PC-9 (cell line): ENCODE data around the gene ARHGAP35. TPM values are rescaled to one million over a fixed set of nuclear protein-coding genes. Genes with fewer than 3 reads are reported as not detected.
"Not testable (repeated sequence)": the region's sequence is repeated elsewhere in the genome, so short reads cannot be mapped to it uniquely, and the experiment has no call there.

Experiments used
- BruUV-seq: library from RNA; stranded (reverse); fragments of 400-500 nt; replicated peaks from 2 replicates; lab custom pipeline; 2021; lab: Mats Ljungman, UMichigan
- CTCF ChIA-PET: fragments of 300-600 bp; sonication (Branson Sonifier 250); formaldehyde crosslinking; loops from one replicate; lab custom pipeline; 2022; ENCODE audit warnings: antibody characterized with exemption; lab: Charles Lee
- POLR2A ChIA-PET: fragments of 300-600 bp; sonication (Branson Sonifier 250); formaldehyde crosslinking; loops from one replicate; lab custom pipeline; 2022; ENCODE audit warnings: antibody characterized with exemption; ENCODE audit not compliant: unreplicated experiment; lab: Charles Lee
- DNase-seq, 2 experiments: peaks; one replicate each; pipeline versions ENCODE4 v3.0.0 to v3.0.0-alpha.2; 2015 to 2022; ENCODE audit warnings: mixed read lengths in 1 of 2
- H2AFZ ChIP-seq: fragments of 200-600 bp; sonication (generic); 2 replicates; pipeline ENCODE4 v1.8.1; 2017; ENCODE audit warnings: antibody characterized with exemption
- H3F3A ChIP-seq: fragments of 200-600 bp; sonication (generic); 2 replicates; pipeline ENCODE4 v1.8.1; 2017; ENCODE audit warnings: antibody characterized with exemption, mild to moderate bottlenecking, low read depth; ENCODE audit not compliant: insufficient read depth
- H3K27ac ChIP-seq: fragments of 200-600 bp; sonication (generic); 2 replicates; pipeline ENCODE4 v1.6.1; 2016; ENCODE audit warnings: mixed run types
- H3K27me3 ChIP-seq: fragments of 200-600 bp; sonication (generic); 2 replicates; pipeline ENCODE4 v1.6.1; 2016; ENCODE audit warnings: low read depth, mixed run types; ENCODE audit not compliant: insufficient read depth
- H3K36me3 ChIP-seq: fragments of 200-600 bp; sonication (generic); 2 replicates; pipeline ENCODE4 v1.6.1; 2016; ENCODE audit warnings: low read depth, mixed run types
- H3K4me1 ChIP-seq: fragments of 200-600 bp; sonication (generic); replicated peaks from 2 replicates; pipeline ENCODE4 v1.6.1; 2016; ENCODE audit warnings: mixed run types; ENCODE audit not compliant: insufficient read depth
- H3K4me2 ChIP-seq: fragments of 200-600 bp; sonication (generic); 2 replicates; pipeline ENCODE4 v1.6.1; 2017; ENCODE audit warnings: mixed run types
- H3K4me3 ChIP-seq: fragments of 200-600 bp; sonication (generic); 2 replicates; pipeline ENCODE4 v1.6.1; 2016; ENCODE audit warnings: mixed run types
- H3K79me2 ChIP-seq: fragments of 200-600 bp; sonication (generic); 2 replicates; pipeline ENCODE4 v1.6.1; 2017; ENCODE audit warnings: low read depth, mixed run types
- H3K9me2 ChIP-seq: fragments of 200-600 bp; sonication (generic); 2 replicates; pipeline ENCODE4 v1.8.1; 2017; ENCODE audit warnings: mild to moderate bottlenecking; ENCODE audit not compliant: insufficient read depth
- H3K9me3 ChIP-seq: fragments of 200-600 bp; sonication (generic); 2 replicates; pipeline ENCODE4 v1.8.1; 2016; ENCODE audit warnings: low read depth; ENCODE audit not compliant: insufficient read depth
- H4K20me1 ChIP-seq: fragments of 200-600 bp; sonication (generic); 2 replicates; pipeline ENCODE4 v1.8.1; 2017; ENCODE audit not compliant: insufficient read depth
- EZH2 ChIP-seq: fragments of 200-600 bp; sonication (generic); IDR thresholded peaks from 2 replicates; pipeline ENCODE4 v1.8.0; 2017; ENCODE audit warnings: antibody characterized with exemption, low read depth
- intact Hi-C: fragments of 100-400 bp; cut with micrococcal nuclease; formaldehyde crosslinking; loops from one replicate; pipeline ENCODE4 v1.10.0; 2022; ENCODE audit not compliant: unreplicated experiment
- total RNA-seq: library from RNA; stranded (reverse); gene quantifications from 2 replicates; pipeline ENCODE4 v1.2.3, GENCODE V29; 2021
- TF ChIP-seq, protein P1 (sequence below): fragments of 200-600 bp; sonication (generic); conservative IDR thresholded peaks from 2 replicates; pipeline ENCODE4 v1.6.1; 2017; ENCODE audit warnings: mixed run types, antibody characterized with exemption, mild to moderate bottlenecking, moderate library complexity

The ARHGAP35 gene
- total RNA-seq, 1 experiment from 2014 or later, result 104 TPM

DNA sequence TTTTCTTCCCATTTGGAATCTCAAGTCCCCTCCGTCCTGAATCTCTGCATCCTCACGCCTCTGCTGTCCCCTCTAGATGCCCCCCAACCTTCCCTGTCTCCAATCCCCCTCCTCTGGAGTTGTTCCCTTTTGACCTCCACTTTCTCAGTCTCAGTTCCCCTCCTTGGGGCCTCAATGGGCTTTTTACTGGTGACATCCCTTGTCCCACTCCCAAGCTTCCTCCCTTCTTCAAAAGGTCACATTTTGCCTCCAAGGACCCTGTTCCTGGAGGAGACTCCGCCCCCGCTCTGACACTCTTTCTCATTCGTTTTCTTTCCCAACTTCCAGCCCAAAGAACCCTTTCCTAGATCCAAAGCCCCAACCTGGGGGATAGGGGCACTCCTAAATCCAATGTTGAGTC, 11.2 kb upstream of the ARHGAP35 start:
- POLR2A ChIA-PET, result no interaction called here
- intact Hi-C loops, result loop anchor here (1.0 to 10.0 kb wide), 2 partner anchors 11 to 275 kb away; partner anchors contain the start of gene ARHGAP35
- peaks cover 45% of the 10 kb centered on the region for H3K79me2 ChIP-seq

DNA sequence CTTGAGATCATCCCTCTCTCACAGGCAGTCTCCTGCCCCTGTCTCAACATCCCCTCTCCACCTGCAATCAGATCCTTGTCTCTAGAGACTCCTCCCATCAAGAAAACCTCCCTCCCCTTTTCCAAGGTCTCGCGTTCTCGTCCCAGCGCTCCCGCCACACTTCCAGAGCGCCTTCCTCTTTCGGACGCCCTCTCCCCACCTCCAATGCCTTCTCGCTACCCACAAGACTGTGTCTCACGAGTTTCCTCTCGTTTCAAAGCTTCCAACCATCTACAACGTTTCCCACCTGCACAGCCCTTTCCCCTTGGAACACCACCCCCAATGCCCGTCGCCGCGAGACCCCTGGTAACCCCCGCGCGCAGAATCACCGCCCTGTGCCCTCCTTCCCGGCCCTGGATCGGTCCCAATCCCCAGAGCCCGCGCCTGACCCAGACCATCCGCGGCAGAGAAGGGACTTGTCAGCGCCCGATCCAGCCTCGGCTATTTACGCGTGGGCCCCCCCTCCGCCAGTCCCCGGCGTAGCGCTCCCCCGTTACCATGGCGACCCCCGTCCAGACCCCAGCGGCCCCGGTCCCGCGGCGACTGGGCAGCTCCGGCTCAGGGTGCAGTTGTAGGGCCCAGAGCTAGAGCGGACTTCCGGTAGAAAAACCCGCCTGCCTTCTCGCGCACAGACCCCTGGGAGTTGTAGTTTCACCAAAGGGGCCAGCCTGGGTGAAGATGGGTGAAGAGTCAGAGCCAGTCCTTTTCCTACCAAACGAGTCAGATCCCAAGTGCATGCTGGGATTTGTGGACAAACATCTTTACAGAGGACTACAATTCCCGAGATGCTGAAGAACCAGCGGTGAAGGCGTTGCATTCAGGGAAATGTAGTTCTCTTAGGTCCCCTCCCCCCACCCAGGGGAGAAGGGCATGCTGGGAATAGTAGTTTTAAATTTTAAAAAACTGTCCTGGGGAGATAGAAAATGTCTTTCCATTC, 10.3 kb upstream of the ARHGAP35 start, which contains the start of gene AP2S1:
AP2S1 (minus strand) TSS at position 619 of the 976 bp plus-strand sequence; CDS start at position 539, 80 bp downstream.
- Histone ChIP-seq H3K79me2 (peaks cover 45% of the 10 kb centered on the region), H3K27ac (peak within 1 kb of the TSS; percentile 72), H3K4me1 (peaks cover 15% of the 10 kb centered on the region), H3K27me3 (no peaks in the 10 kb centered on the region), H3K9me2 (no peaks in the 10 kb centered on the region), H4K20me1 (peaks cover 27% of the 10 kb centered on the region), H2AFZ (peak within 1 kb of the TSS; percentile 85), H3K4me2 (peak within 1 kb of the TSS; percentile 90), H3K9me3 (no peaks in the 10 kb centered on the region), H3K4me3 (peak within 1 kb of the TSS; percentile 75), H3F3A (peaks cover 32% of the 10 kb centered on the region), H3K36me3 (peaks cover 12% of the 10 kb centered on the region)
- CTCF ChIA-PET, result interaction anchor here (0.6 to 0.7 kb wide), 3 partner anchors 16 to 645 kb away, joined by 3 read pairs; no protein-coding TSS in a partner anchor
- BruUV-seq, result TSS peak; percentile 97
- POLR2A ChIA-PET, result interaction anchor here (0.6 to 0.7 kb wide), 4 partner anchors 13 to 1758 kb away, joined by 3 read pairs; partner anchors contain the start of genes FOSB and PPP1R37
- intact Hi-C loops, result loop anchor here (1.0 to 10.0 kb wide), 2 partner anchors 10 to 274 kb away; partner anchors contain the start of gene ARHGAP35
- peak; percentile 95 to 100 for DNase-seq
- TF ChIP-seq EZH2, result no peak
- TF ChIP-seq, protein P1, sequence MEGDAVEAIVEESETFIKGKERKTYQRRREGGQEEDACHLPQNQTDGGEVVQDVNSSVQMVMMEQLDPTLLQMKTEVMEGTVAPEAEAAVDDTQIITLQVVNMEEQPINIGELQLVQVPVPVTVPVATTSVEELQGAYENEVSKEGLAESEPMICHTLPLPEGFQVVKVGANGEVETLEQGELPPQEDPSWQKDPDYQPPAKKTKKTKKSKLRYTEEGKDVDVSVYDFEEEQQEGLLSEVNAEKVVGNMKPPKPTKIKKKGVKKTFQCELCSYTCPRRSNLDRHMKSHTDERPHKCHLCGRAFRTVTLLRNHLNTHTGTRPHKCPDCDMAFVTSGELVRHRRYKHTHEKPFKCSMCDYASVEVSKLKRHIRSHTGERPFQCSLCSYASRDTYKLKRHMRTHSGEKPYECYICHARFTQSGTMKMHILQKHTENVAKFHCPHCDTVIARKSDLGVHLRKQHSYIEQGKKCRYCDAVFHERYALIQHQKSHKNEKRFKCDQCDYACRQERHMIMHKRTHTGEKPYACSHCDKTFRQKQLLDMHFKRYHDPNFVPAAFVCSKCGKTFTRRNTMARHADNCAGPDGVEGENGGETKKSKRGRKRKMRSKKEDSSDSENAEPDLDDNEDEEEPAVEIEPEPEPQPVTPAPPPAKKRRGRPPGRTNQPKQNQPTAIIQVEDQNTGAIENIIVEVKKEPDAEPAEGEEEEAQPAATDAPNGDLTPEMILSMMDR, result no peak

More for the DNA sequence above, 11.2 kb upstream of the ARHGAP35 start:
- BruUV-seq, result no TSS peak
- Histone ChIP-seq H3K36me3 (peaks cover 14% of the 10 kb centered on the region), H3K9me2 (no peaks in the 10 kb centered on the region), H3K27ac (peak overlapping the region; percentile 72), H3K27me3 (no peaks in the 10 kb centered on the region), H3K4me3 (peak overlapping the region; percentile 75), H3K4me2 (peak overlapping the region; percentile 90), H3F3A (peaks cover 35% of the 10 kb centered on the region), H3K4me1 (peaks cover 15% of the 10 kb centered on the region), H2AFZ (0 out of 2 replicates have a peak overlapping the region, but pooled peaks have one; percentile 85), H3K9me3 (no peaks in the 10 kb centered on the region), H4K20me1 (peaks cover 27% of the 10 kb centered on the region)
- DNase-seq, result peak in 1 of 2 experiments; percentile 27
- TF ChIP-seq, protein P1, result no peak
- no peak for TF ChIP-seq EZH2
- CTCF ChIA-PET, result interaction anchor here (0.6 kb wide), 2 partner anchors 136 to 187 kb away, joined by 3 to 7 read pairs; no protein-coding TSS in a partner anchor

DNA sequence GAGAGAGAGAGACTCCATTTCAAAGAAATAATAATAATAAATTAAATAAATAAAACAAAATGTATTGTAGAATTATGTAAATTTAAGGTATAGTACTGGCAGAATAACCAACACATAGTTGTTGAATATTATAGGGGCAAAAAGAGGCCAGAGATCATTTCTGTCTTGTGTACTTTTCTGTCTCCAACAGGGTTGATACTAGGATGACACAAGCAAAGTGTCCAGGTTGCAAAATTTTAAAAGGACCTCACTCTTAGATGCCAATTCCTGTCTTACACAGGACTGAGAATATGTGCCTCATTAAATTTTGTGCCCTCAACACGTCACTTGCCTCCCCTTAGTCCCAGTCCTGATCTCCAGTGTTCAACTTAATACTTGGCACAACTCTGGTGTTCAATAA, 8.0 kb upstream of the ARHGAP35 start:
- intact Hi-C loops, result loop anchor here (10.0 kb wide), 1 partner anchor 272 kb away; no protein-coding TSS in a partner anchor
- no peaks in the 10 kb centered on the region for H3K9me3 ChIP-seq
- CTCF ChIA-PET, result no interaction called here
- H3K36me3 ChIP-seq, result no peaks in the 10 kb centered on the region; the same call in 1 of the 2 replicates
- peaks cover 23% of the 10 kb centered on the region for H3K79me2 ChIP-seq
- no peak for DNase-seq
- H3F3A ChIP-seq, result peaks cover 34% of the 10 kb centered on the region
- no peak overlapping the region for H2AFZ ChIP-seq
- no peaks in the 10 kb centered on the region for H3K9me2 ChIP-seq
- no peaks in the 10 kb centered on the region for H3K27me3 ChIP-seq
- peaks cover 11% of the 10 kb centered on the region for H4K20me1 ChIP-seq
- POLR2A ChIA-PET, result no interaction called here
- TF ChIP-seq, protein P1, result no peak
- TF ChIP-seq EZH2, result no peak
- H3K4me1 ChIP-seq, result peaks cover 19% of the 10 kb centered on the region
- no TSS peak for BruUV-seq
- H3K27ac ChIP-seq, result no peak overlapping the region
- no peak overlapping the region for H3K4me2 ChIP-seq
- H3K4me3 ChIP-seq, result no peak overlapping the region

DNA sequence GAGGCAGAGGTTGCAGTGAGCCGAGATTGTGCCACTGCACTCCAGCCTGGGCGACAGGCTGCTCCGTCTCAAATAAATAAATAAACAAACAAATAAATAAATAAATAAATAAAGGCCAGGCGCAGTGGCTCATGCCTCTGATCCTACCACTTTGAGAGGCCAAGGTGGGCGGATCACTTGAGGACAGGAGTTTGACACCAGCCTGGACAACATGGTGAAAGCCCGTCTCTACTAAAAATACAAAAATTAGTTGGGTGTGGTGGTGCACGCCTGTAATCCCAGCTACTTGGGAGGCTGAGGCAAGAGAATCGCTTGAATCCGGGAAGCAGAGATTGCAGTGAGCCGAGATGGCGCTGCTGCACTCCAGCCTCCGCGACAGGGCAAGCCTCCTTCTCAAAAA, 6.1 kb upstream of the ARHGAP35 start:
- intact Hi-C loops, result loop anchor here (10.0 kb wide), 1 partner anchor 270 kb away; no protein-coding TSS in a partner anchor
- CTCF ChIA-PET, POLR2A ChIA-PET: not testable (repeated sequence)

More for the DNA sequence above, 6.1 kb upstream of the ARHGAP35 start:
- not testable (repeated sequence) for DNase-seq, H4K20me1 ChIP-seq, H3K36me3 ChIP-seq, H3K27me3 ChIP-seq, BruUV-seq, H3K9me2 ChIP-seq, H3K27ac ChIP-seq, H3K9me3 ChIP-seq, H3K4me3 ChIP-seq, H2AFZ ChIP-seq, H3K4me2 ChIP-seq
- Histone ChIP-seq H3F3A (peaks cover 32% of the 10 kb centered on the region), H3K4me1 (peaks cover 14% of the 10 kb centered on the region), H3K79me2 (peaks cover 13% of the 10 kb centered on the region)
